ENCODE data around the gene PITPNM3. TPM values are rescaled to one million over a fixed set of nuclear protein-coding genes. Genes with fewer than 3 reads are reported as not detected.

The PITPNM3 gene
- total RNA-seq, 1 experiment from 2014 or later, result 13.0 TPM

GRCh38 chr17:6551869-6552531, 4.4 kb downstream of the PITPNM3 start:
- peak; percentile 19 for DNase-seq (ENCODE audit: low spot score)

- DNase-seq (ENCODE audit: low spot score), result no peak
Observed at GRCh38 chr17:6551356-6551755, 5.0 kb downstream of the PITPNM3 start.

GRCh38 chr17:6549384-6550036, 6.8 kb downstream of the PITPNM3 start:
- DNase-seq (ENCODE audit: low spot score), result no peak

- no peak for DNase-seq (ENCODE audit: low spot score)
Observed at GRCh38 chr17:6548578-6549330, 7.6 kb downstream of the PITPNM3 start.

GRCh38 chr17:6548034-6548433, 8.3 kb downstream of the PITPNM3 start:
- peak; percentile 33 for DNase-seq (ENCODE audit: low spot score)

- DNase-seq (ENCODE audit: low spot score), result no peak
Observed at GRCh38 chr17:6547336-6547735, 9.0 kb downstream of the PITPNM3 start.

- DNase-seq (ENCODE audit: low spot score), result peak; percentile 62
Observed at GRCh38 chr17:6546069-6546718, 10.2 kb downstream of the PITPNM3 start.

GRCh38 chr17:6545291-6545690, 11.1 kb downstream of the PITPNM3 start:
- no peak for DNase-seq (ENCODE audit: low spot score)

- DNase-seq (ENCODE audit: low spot score), result no peak
Observed at GRCh38 chr17:6544011-6544370, 12.4 kb downstream of the PITPNM3 start.

- no peak for DNase-seq (ENCODE audit: low spot score)
Observed at GRCh38 chr17:6543079-6544010, 13.0 kb downstream of the PITPNM3 start.

- no peak for DNase-seq (ENCODE audit: low spot score)
Observed at GRCh38 chr17:6542577-6542976, 13.8 kb downstream of the PITPNM3 start.

GRCh38 chr17:6541886-6542285, 14.5 kb downstream of the PITPNM3 start:
- DNase-seq (ENCODE audit: low spot score), result no peak

- no peak for DNase-seq (ENCODE audit: low spot score)
Observed at GRCh38 chr17:6539871-6540270, 16.5 kb downstream of the PITPNM3 start.

GRCh38 chr17:6536566-6537065, 19.7 kb downstream of the PITPNM3 start:
- no peak for DNase-seq (ENCODE audit: low spot score)

GRCh38 chr17:6536053-6536452, 20.3 kb downstream of the PITPNM3 start:
- no peak for DNase-seq (ENCODE audit: low spot score)

GRCh38 chr17:6534846-6535514, 21.4 kb downstream of the PITPNM3 start:
- no peak for DNase-seq (ENCODE audit: low spot score)

- DNase-seq (ENCODE audit: low spot score), result no peak
Observed at GRCh38 chr17:6532441-6532885, 23.9 kb downstream of the PITPNM3 start.

GRCh38 chr17:6531575-6531974, 24.8 kb downstream of the PITPNM3 start:
- no peak for DNase-seq (ENCODE audit: low spot score)

- DNase-seq (ENCODE audit: low spot score), result no peak
Observed at GRCh38 chr17:6530324-6530920, 25.9 kb downstream of the PITPNM3 start.

GRCh38 chr17:6528557-6528956, 27.8 kb downstream of the PITPNM3 start:
- DNase-seq (ENCODE audit: low spot score), result no peak
